SK-N-SH (cell line): Measurements from ENCODE around the gene PEG3. TPM values are rescaled to one million over a fixed set of nuclear protein-coding genes. Genes with fewer than 3 reads are reported as not detected.
"Not testable (repeated sequence)": the region's sequence is repeated elsewhere in the genome, so short reads cannot be mapped to it uniquely, and the experiment has no call there.

Experiments
- CTCF ChIA-PET: fragments of 300-600, 350-600 bp; formaldehyde crosslinking; extraction: SDS; loops from one replicate; lab custom pipeline; 2021; lab: Yijun Ruan, JAX
- POLR2A ChIA-PET: fragments of 350-600 bp; sonication (Branson Sonifier 250); formaldehyde crosslinking; extraction: SDS; loops from one replicate; lab custom pipeline; 2020; ENCODE audit warnings: antibody characterized with exemption, inconsistent platforms; lab: Yijun Ruan, JAX
- DNase-seq: peaks from one replicate; pipeline ENCODE4 v3.0.0; 2012
- H2AFZ ChIP-seq: fragments of 200-600 bp; sonication (generic); 2 replicates; pipeline ENCODE4 v1.8.1; 2016; ENCODE audit warnings: antibody characterized with exemption, mild to moderate bottlenecking, low read depth
- H3F3A ChIP-seq: fragments of 200-600 bp; sonication (generic); replicated peaks from 2 replicates; pipeline ENCODE3; 2016; ENCODE audit warnings: antibody characterized with exemption, mild to moderate bottlenecking; ENCODE audit not compliant: insufficient read depth
- H3K27ac ChIP-seq, 2 experiments: fragments of 200-500 bp in 1 of 2; fragments of 200-600 bp in 1 of 2; sonication (Bioruptor generic) in 1 of 2; sonication (generic), shearing (Covaris generic) in 1 of 2; 2 replicates each; pipeline versions ENCODE4 v1.5.1 to v1.6.1; 2014 to 2016; ENCODE audit warnings: low read depth in 2 of 2, inconsistent platforms in 1 of 2, low read length in 1 of 2, mild to moderate bottlenecking in 1 of 2, mixed read lengths in 1 of 2
- H3K27me3 ChIP-seq: fragments of 200-600 bp; sonication (generic), shearing (Covaris generic); 2 replicates; pipeline ENCODE4 v1.6.1; 2016; ENCODE audit warnings: mixed run types; ENCODE audit not compliant: insufficient read depth
- H3K36me3 ChIP-seq, 2 experiments: fragments of 200-500 bp in 1 of 2; fragments of 200-600 bp in 1 of 2; sonication (Bioruptor generic) in 1 of 2; sonication (generic) in 1 of 2; replicated peaks in 1 of 2; 2 replicates each; pipeline versions ENCODE3 to v1.5.1; 2014 to 2016; ENCODE audit warnings: low read length in 1 of 2, mild to moderate bottlenecking in 1 of 2; ENCODE audit not compliant: insufficient read depth in 2 of 2, control insufficient read depth in 1 of 2
- H3K4me1 ChIP-seq, 2 experiments: fragments of 200-500 bp in 1 of 2; fragments of 200-600 bp in 1 of 2; sonication (Bioruptor generic) in 1 of 2; sonication (generic), shearing (Covaris generic) in 1 of 2; 2 replicates each; pipeline versions ENCODE4 v1.5.1 to v1.6.1; 2014 to 2016; ENCODE audit warnings: low read depth in 1 of 2, low read length in 1 of 2, mixed run types in 1 of 2; ENCODE audit not compliant: insufficient read depth in 2 of 2, control insufficient read depth in 1 of 2
- H3K4me2 ChIP-seq: fragments of 200-600 bp; sonication (generic), shearing (Covaris generic); 2 replicates; pipeline ENCODE4 v1.6.1; 2017; ENCODE audit warnings: mixed run types
- H3K4me3 ChIP-seq, 2 experiments: fragments of 200-500 bp in 1 of 2; fragments of 200-600 bp in 1 of 2; sonication (Bioruptor generic) in 1 of 2; sonication (generic), shearing (Covaris generic) in 1 of 2; 2 replicates each; pipeline versions ENCODE4 v1.5.1 to v1.8.1; 2014 to 2016; ENCODE audit warnings: low read depth in 2 of 2, inconsistent platforms in 1 of 2, low read length in 1 of 2, mild to moderate bottlenecking in 1 of 2, mixed read lengths in 1 of 2, moderate library complexity in 1 of 2
- H3K79me2 ChIP-seq: fragments of 200-600 bp; sonication (generic); 2 replicates; pipeline ENCODE4 v1.8.1; 2017; ENCODE audit warnings: mild to moderate bottlenecking; ENCODE audit not compliant: insufficient read depth
- H3K9ac ChIP-seq: fragments of 200-600 bp; sonication (generic); 2 replicates; pipeline ENCODE4 v1.6.1; 2017; ENCODE audit warnings: mixed run types
- H3K9me2 ChIP-seq: fragments of 200-600 bp; sonication (generic); 2 replicates; pipeline ENCODE4 v1.6.1; 2017; ENCODE audit warnings: mixed run types
- H3K9me3 ChIP-seq: fragments of 200-600 bp; sonication (generic); 2 replicates; pipeline ENCODE4 v1.6.1; 2017; ENCODE audit warnings: mixed run types, mild to moderate bottlenecking, moderate library complexity
- H4K20me1 ChIP-seq: fragments of 200-600 bp; sonication (generic); 2 replicates; pipeline ENCODE4 v1.6.1; 2017; ENCODE audit warnings: mild to moderate bottlenecking, mixed run types; ENCODE audit not compliant: insufficient read depth
- CTCF ChIP-seq: fragments of 200-600 bp; sonication (generic); IDR thresholded peaks from 2 replicates; pipeline ENCODE4 v1.6.1; 2017; ENCODE audit warnings: antibody characterized with exemption, mild to moderate bottlenecking, moderate library complexity
- ELF1 ChIP-seq: IDR thresholded peaks from 2 replicates; pipeline ENCODE4 v1.4.0; 2012
- EZH2phosphoT487 ChIP-seq: fragments of 200-600 bp; sonication (generic); IDR thresholded peaks from 2 replicates; pipeline ENCODE4 v1.6.1; 2017; ENCODE audit warnings: low read depth, mixed run types, mild to moderate bottlenecking, antibody characterized with exemption, moderate library complexity, borderline replicate concordance
- FOXJ3 ChIP-seq: sonication (generic); formaldehyde crosslinking; IDR thresholded peaks from 2 replicates; pipeline ENCODE4 v1.5.1; 2020; ENCODE audit warnings: mild to moderate bottlenecking, missing genetic modification reagents
- GABPA ChIP-seq: IDR thresholded peaks from 2 replicates; pipeline ENCODE4 v1.4.0; 2012; ENCODE audit warnings: low read depth, mild to moderate bottlenecking
- GATA2 ChIP-seq: sonication (generic); formaldehyde crosslinking; IDR thresholded peaks from 2 replicates; pipeline ENCODE4 v1.5.0; 2020; ENCODE audit warnings: mild to moderate bottlenecking, missing genetic modification reagents
- POLR2AphosphoS5 ChIP-seq: IDR thresholded peaks from 2 replicates; pipeline ENCODE4 v1.6.1; 2012; ENCODE audit warnings: low read depth, low read length
- RCOR1 ChIP-seq: fragments of 150-350 bp; IDR thresholded peaks from 2 replicates; pipeline ENCODE4 v1.6.1; 2017; ENCODE audit warnings: antibody characterized with exemption, low read length
- RFX5 ChIP-seq: IDR thresholded peaks from 2 replicates; pipeline ENCODE4 v1.6.1; 2012; ENCODE audit warnings: mild to moderate bottlenecking, improper control_type of control experiment, low read length
- SMC3 ChIP-seq: IDR thresholded peaks from 2 replicates; pipeline ENCODE4 v1.6.1; 2012; ENCODE audit warnings: low read depth, low read length, improper control_type of control experiment
- TAF1 ChIP-seq: IDR thresholded peaks from 2 replicates; pipeline ENCODE4 v1.6.1; 2012; ENCODE audit warnings: low read depth, mild to moderate bottlenecking, low read length, moderate library complexity, borderline replicate concordance
- WGBS: methylation state at CpG from one replicate; pipeline ENCODE4 v1.1.6; 2017; ENCODE audit warnings: low lambda C conversion rate; 5-methylcytosine and 5-hydroxymethylcytosine counted together
- polyA plus RNA-seq, 3 experiments: library from polyadenylated mRNA; depleted of rRNA; stranded (reverse); fragments of >200 nt; gene quantifications; 2 replicates each; pipeline ENCODE4 v1.2.3, GENCODE V29; 2012

The PEG3 gene
- polyA plus RNA-seq, 1 of the 3 experiments (the other 2 are of a cell fraction): 0.12 TPM

- ChIA-PET CTCF (interaction anchor here (1.2 kb wide), 1 partner anchor 241 kb away, joined by 3 read pairs; no protein-coding TSS in a partner anchor), POLR2A (no interaction called here)
Observed at GRCh38 chr19:56858026-56858425, 17.5 kb upstream of the PEG3 start.

GRCh38 chr19:56856822-56857221 is 16.3 kb upstream of the PEG3 start:
- no peak overlapping the region for H3K9ac ChIP-seq
- H3K4me1 ChIP-seq: no peaks in the 10 kb centered on the region
- TF ChIP-seq EZH2phosphoT487 (no peak), POLR2AphosphoS5 (no peak), ELF1 (no peak), GABPA (no peak), TAF1 (no peak), FOXJ3 (CRISPR knock-in tag) (no peak), CTCF (no peak), RFX5 (no peak)
- no peak overlapping the region for H3K4me3 ChIP-seq
- H3K27ac ChIP-seq: no peak overlapping the region
- no peaks in the 10 kb centered on the region for H3K27me3 ChIP-seq
- H4K20me1 ChIP-seq: no peaks in the 10 kb centered on the region
- POLR2A ChIA-PET: no interaction called here
- H3K9me3 ChIP-seq: peaks cover 6% of the 10 kb centered on the region; the same call in 1 of the 2 replicates
- no peak for DNase-seq
- H3K4me2 ChIP-seq: no peak overlapping the region
- no peaks in the 10 kb centered on the region for H3K36me3 ChIP-seq
- no peaks in the 10 kb centered on the region for H3K9me2 ChIP-seq
- H3F3A ChIP-seq: no peaks in the 10 kb centered on the region
- 9% methylated on average over 3 of the region's 3 CpGs for WGBS
- CTCF ChIA-PET: interaction anchor here (1.0 kb wide), 1 partner anchor 20 kb away, joined by 3 read pairs; no protein-coding TSS in a partner anchor
- H2AFZ ChIP-seq: no peak overlapping the region
- H3K79me2 ChIP-seq: no peaks in the 10 kb centered on the region

More at GRCh38 chr19:56858026-56858425, 17.5 kb upstream of the PEG3 start:
- no peak for TF ChIP-seq RCOR1
- no peak for TF ChIP-seq SMC3
- TF ChIP-seq GABPA: no peak
- TF ChIP-seq GATA2 (CRISPR knock-in tag): no peak
- TF ChIP-seq, all 33 proteins: peak for 0
- Histone ChIP-seq H3K9me2 (no peaks in the 10 kb centered on the region), H3K4me3 (no peak overlapping the region), H3K36me3 (no peaks in the 10 kb centered on the region), H3K9me3 (peaks cover 6% of the 10 kb centered on the region; the same call in 1 of the 2 replicates), H2AFZ (no peak overlapping the region), H3K79me2 (no peaks in the 10 kb centered on the region), H3K27me3 (no peaks in the 10 kb centered on the region), H3F3A (no peaks in the 10 kb centered on the region), H3K9ac (no peak overlapping the region), H3K4me1 (no peaks in the 10 kb centered on the region), H3K27ac (no peak overlapping the region), H3K4me2 (no peak overlapping the region), H4K20me1 (no peaks in the 10 kb centered on the region)
- DNase-seq: no peak
- 39% methylated on average over 4 of the region's 4 CpGs for WGBS

- H3K4me2 ChIP-seq, H2AFZ ChIP-seq, DNase-seq, H3K9me3 ChIP-seq, H3K9me2 ChIP-seq, H4K20me1 ChIP-seq, H3K9ac ChIP-seq, H3F3A ChIP-seq, POLR2A ChIA-PET, H3K27me3 ChIP-seq, H3K4me1 ChIP-seq, H3K79me2 ChIP-seq, H3K36me3 ChIP-seq, H3K27ac ChIP-seq, CTCF ChIA-PET, H3K4me3 ChIP-seq: not testable (repeated sequence)
- WGBS: 29% methylated on average over 2 of the region's 2 CpGs
Observed at GRCh38 chr19:56852361-56852760, 11.8 kb upstream of the PEG3 start.
